ENCODE results near the gene SRI. TPM values are rescaled to one million over a fixed set of nuclear protein-coding genes. Genes with fewer than 3 reads are reported as not detected.

The SRI gene
- polyA plus RNA-seq, 3 donors, result 54.6 to 117 (median 101) TPM

Other genes with a start within 250 kb of the SRI start
- 10 to 100 TPM in 2 of 3 donors, 1 to 10 TPM in 1; 8.4 to 60.6 (median 24.2) TPM for gene STEAP4, start 86.9 kb upstream of the SRI start, polyA plus RNA-seq

All from adipose tissue (tissue), 3 donors.